ENCODE measurements around the gene CNGA4. TPM values are rescaled to one million over a fixed set of nuclear protein-coding genes. Genes with fewer than 3 reads are reported as not detected.
"Not testable (repeated sequence)": the region's sequence is repeated elsewhere in the genome, so short reads cannot be mapped to it uniquely, and the experiment has no call there.

Gene CNGA4
- total RNA-seq, 4 donors from 2014 or later: 0.59 TPM; not detected in 3

DNA sequence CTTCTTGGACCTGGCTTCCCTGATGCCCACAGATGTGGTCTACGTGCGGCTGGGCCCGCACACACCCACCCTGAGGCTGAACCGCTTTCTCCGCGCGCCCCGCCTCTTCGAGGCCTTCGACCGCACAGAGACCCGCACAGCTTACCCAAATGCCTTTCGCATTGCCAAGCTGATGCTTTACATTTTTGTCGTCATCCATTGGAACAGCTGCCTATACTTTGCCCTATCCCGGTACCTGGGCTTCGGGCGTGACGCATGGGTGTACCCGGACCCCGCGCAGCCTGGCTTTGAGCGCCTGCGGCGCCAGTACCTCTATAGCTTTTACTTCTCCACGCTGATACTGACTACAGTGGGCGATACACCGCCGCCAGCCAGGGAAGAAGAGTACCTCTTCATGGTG is 1.2 kb downstream of the CNGA4 start:
- 97 to 98% methylated on average over 28 of the region's 28 CpGs for WGBS, 2 donors
- no peak for DNase-seq (ENCODE audit: low spot score in 2 of 2)
- H3K9me3 ChIP-seq: no peaks in the 10 kb centered on the region
- H3K36me3 ChIP-seq: no peaks in the 10 kb centered on the region
- no peak overlapping the region for H3K27ac ChIP-seq
- no peak overlapping the region for H3K4me3 ChIP-seq
- TF ChIP-seq EP300 (IDR thresholded peaks at IDR 0.05) (no peak), POLR2A (IDR thresholded peaks at IDR 0.05) (no peak)
- TF ChIP-seq, protein P1, sequence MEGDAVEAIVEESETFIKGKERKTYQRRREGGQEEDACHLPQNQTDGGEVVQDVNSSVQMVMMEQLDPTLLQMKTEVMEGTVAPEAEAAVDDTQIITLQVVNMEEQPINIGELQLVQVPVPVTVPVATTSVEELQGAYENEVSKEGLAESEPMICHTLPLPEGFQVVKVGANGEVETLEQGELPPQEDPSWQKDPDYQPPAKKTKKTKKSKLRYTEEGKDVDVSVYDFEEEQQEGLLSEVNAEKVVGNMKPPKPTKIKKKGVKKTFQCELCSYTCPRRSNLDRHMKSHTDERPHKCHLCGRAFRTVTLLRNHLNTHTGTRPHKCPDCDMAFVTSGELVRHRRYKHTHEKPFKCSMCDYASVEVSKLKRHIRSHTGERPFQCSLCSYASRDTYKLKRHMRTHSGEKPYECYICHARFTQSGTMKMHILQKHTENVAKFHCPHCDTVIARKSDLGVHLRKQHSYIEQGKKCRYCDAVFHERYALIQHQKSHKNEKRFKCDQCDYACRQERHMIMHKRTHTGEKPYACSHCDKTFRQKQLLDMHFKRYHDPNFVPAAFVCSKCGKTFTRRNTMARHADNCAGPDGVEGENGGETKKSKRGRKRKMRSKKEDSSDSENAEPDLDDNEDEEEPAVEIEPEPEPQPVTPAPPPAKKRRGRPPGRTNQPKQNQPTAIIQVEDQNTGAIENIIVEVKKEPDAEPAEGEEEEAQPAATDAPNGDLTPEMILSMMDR (IDR thresholded peaks at IDR 0.05): no peak
- H3K4me1 ChIP-seq: no peaks in the 10 kb centered on the region
- no peaks in the 10 kb centered on the region for H3K27me3 ChIP-seq

DNA sequence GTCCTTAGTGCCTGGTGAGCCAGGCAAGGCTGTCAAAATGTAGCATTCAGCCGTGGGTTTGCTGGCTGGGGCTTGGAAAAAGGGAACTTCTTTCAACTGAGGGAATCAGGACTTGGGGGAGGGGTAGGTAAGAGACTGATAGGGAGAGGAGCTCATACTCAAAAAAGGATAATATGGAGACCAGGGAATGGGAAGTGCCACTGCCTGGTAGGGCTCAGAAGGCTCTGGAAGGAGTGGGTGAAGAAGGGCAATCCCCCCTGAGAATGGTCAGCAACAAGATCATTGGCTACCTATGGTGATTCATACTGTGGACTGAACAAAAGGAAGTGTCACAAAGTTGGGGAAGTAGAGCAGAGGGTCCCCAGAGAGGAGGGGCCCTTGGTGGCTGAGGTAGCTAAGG is 1.9 kb downstream of the CNGA4 start:
- no peak overlapping the region for H3K27ac ChIP-seq
- DNase-seq (ENCODE audit: low spot score in 2 of 2): no peak
- no peaks in the 10 kb centered on the region for H3K36me3 ChIP-seq
- no peaks in the 10 kb centered on the region for H3K4me1 ChIP-seq
- TF ChIP-seq, protein P1 (IDR thresholded peaks at IDR 0.05): no peak
- no peak for TF ChIP-seq EP300 (IDR thresholded peaks at IDR 0.05)
- no peak for TF ChIP-seq POLR2A (IDR thresholded peaks at IDR 0.05)
- WGBS, 2 donors: 47 to 68% methylated on average over 1 of the region's 1 CpG
- no peaks in the 10 kb centered on the region for H3K27me3 ChIP-seq
- H3K4me3 ChIP-seq: no peak overlapping the region
- no peaks in the 10 kb centered on the region for H3K9me3 ChIP-seq

DNA sequence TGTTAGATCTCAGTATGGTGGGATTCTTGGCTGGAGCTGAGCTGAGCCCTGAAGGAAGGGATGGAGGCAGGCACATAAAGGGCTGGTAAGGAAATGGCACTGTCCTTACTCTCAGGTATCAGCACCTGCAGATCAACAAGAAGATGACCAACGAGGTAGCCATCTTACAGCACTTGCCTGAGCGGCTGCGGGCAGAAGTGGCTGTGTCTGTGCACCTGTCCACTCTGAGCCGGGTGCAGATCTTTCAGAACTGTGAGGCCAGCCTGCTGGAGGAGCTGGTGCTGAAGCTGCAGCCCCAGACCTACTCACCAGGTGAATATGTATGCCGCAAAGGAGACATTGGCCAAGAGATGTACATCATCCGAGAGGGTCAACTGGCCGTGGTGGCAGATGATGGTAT is 2.4 kb downstream of the CNGA4 start:
- WGBS, 2 donors: 93% methylated on average over 7 of the region's 7 CpGs
- Histone ChIP-seq H3K4me1 (no peaks in the 10 kb centered on the region), H3K4me3 (no peak overlapping the region), H3K36me3 (no peaks in the 10 kb centered on the region), H3K27me3 (no peaks in the 10 kb centered on the region), H3K27ac (no peak overlapping the region), H3K9me3 (no peaks in the 10 kb centered on the region)
- DNase-seq (ENCODE audit: low spot score in 2 of 2): no peak
- no peak for TF ChIP-seq EP300 (IDR thresholded peaks at IDR 0.05)

DNA sequence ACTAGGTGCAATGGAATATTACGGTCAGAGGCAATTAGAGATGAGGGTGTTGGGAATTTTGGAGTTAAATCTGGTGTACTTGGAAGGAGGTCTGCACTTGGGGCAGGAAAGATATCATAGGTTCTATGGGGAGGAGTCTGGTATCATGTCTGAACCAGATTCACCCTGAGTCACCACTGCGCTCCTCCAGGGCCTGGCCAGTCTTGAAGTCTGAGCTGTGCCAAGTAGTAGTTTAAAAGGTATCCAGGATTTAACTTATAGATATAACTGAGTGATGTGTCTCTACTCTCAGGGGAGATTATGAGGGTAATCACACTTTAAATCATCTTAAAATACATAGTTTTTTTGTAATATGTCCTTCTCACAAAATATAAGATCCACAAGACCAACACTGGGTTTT is 6.6 kb downstream of the CNGA4 start:
- Histone ChIP-seq H3K27me3 (no peaks in the 10 kb centered on the region), H3K4me3 (no peak overlapping the region), H3K4me1 (no peaks in the 10 kb centered on the region), H3K36me3 (no peaks in the 10 kb centered on the region), H3K9me3 (no peaks in the 10 kb centered on the region), H3K27ac (no peak overlapping the region)
- DNase-seq (ENCODE audit: low spot score in 2 of 2): no peak
- no peak for TF ChIP-seq EP300 (IDR thresholded peaks at IDR 0.05)
- TF ChIP-seq, protein P1 (IDR thresholded peaks at IDR 0.05): no peak
- no peak for TF ChIP-seq POLR2A (IDR thresholded peaks at IDR 0.05)
- WGBS, 2 donors: 100% methylated on average over 2 of the region's 2 CpGs

DNA sequence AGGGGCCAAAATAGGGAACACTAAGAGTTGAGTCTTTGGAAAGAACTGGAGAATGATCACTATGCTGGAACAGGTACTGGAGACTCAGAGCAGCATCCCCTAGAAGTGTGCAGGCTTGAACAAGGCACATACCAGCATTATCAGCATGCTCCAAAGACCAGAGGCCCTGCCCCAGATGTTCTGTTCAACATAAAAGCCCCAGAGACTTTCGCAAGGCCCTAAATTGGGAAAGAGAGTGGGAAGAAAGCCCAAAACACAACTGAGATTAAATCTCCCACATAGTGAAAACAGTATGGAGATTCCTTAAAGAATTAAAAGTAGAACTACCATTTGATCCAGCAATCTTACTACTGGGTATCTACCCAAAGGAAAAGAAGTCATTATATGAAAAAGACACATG is 9.4 kb downstream of the CNGA4 start:
- no peaks in the 10 kb centered on the region for H3K36me3 ChIP-seq
- H3K4me3 ChIP-seq: no peak overlapping the region
- no peak for DNase-seq (ENCODE audit: low spot score in 2 of 2)
- 96 to 97% methylated on average over 1 of the region's 1 CpG for WGBS, 2 donors
- no peak overlapping the region for H3K27ac ChIP-seq
- no peak for TF ChIP-seq POLR2A (IDR thresholded peaks at IDR 0.05)
- TF ChIP-seq EP300 (IDR thresholded peaks at IDR 0.05): no peak
- H3K27me3 ChIP-seq: no peaks in the 10 kb centered on the region
- H3K9me3 ChIP-seq: no peaks in the 10 kb centered on the region
- H3K4me1 ChIP-seq: peaks cover 0 to 12% (median 0%) of the 10 kb centered on the region in 4 donors

DNA sequence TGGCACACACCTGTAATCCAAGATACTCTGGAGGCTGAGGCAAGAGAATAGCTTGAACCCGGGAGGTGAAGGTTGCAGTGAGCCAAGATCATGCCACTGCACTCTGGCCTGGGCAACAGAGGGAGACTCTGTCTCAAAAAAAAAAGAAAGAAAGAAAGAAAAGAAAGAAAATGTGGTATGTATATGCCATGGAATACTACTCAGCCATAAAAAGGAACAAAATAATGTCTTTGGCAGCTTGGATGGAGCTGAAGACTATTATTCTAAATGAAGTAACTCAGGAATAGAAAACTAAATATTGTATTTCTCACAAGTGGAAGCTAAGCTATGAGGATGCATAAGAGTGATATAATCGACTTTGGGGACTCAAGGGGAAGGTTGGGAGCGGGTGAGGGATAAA is 10.0 kb downstream of the CNGA4 start:
- not testable (repeated sequence) for DNase-seq (ENCODE audit: low spot score in 2 of 2); H3K4me3 ChIP-seq; H3K9me3 ChIP-seq; H3K36me3 ChIP-seq; H3K27ac ChIP-seq; H3K27me3 ChIP-seq
- 91 to 93% methylated on average over 3 of the region's 3 CpGs for WGBS, 2 donors
- H3K4me1 ChIP-seq: peaks cover 0 to 12% (median 0%) of the 10 kb centered on the region in 4 donors

Measured in tibial nerve (tissue), 4 donors.